IMR-90 (cell line): ENCODE results near the gene COX6A1. TPM values are rescaled to one million over a fixed set of nuclear protein-coding genes. Genes with fewer than 3 reads are reported as not detected.

Experiments used
- ATAC-seq: fragments of 200-7000 bp; cut with Tn5 transposase; 2 replicates; pipeline ENCODE4 v1.9.1; 2020; ENCODE audit warnings: low read depth, mild to moderate bottlenecking, moderate library complexity
- BruUV-seq: library from RNA; stranded (reverse); fragments of 400-500 nt; replicated peaks from 2 replicates; lab custom pipeline; 2021; lab: Mats Ljungman, UMichigan
- CTCF ChIA-PET: fragments of 300-600 bp; formaldehyde crosslinking; extraction: SDS; loops from one replicate; lab custom pipeline; 2021; ENCODE audit warnings: antibody characterized with exemption; lab: Yijun Ruan, JAX
- POLR2A ChIA-PET: fragments of 300-600 bp; sonication (Branson Sonifier 250); formaldehyde crosslinking; loops from one replicate; lab custom pipeline; 2022; ENCODE audit warnings: antibody characterized with exemption; ENCODE audit not compliant: unreplicated experiment; lab: Charles Lee
- DNase-seq: peaks from one replicate; pipeline ENCODE4 v3.0.0; 2013
- H2AFZ ChIP-seq: replicated peaks from 2 replicates; pipeline ENCODE3; 2013; ENCODE audit warnings: low read length, mild to moderate bottlenecking; ENCODE audit not compliant: poor library complexity
- H2AK5ac ChIP-seq: 2 replicates; pipeline ENCODE4 v1.6.1; 2013; ENCODE audit warnings: low read depth, low read length, inconsistent platforms
- H2AK9ac ChIP-seq: replicated peaks from 2 replicates; pipeline ENCODE3; 2013; ENCODE audit warnings: mild to moderate bottlenecking, low read depth, low read length, moderate library complexity; ENCODE audit not compliant: poor library complexity
- H2BK120ac ChIP-seq: 2 replicates; pipeline ENCODE4 v1.6.1; 2013; ENCODE audit warnings: low read depth, low read length, inconsistent platforms
- H2BK15ac ChIP-seq: 3 replicates; pipeline ENCODE4 v1.6.1; 2013; ENCODE audit warnings: low read depth, low read length, inconsistent platforms
- H2BK20ac ChIP-seq: 2 replicates; pipeline ENCODE4 v1.6.1; 2013; ENCODE audit warnings: low read depth, mild to moderate bottlenecking, inconsistent platforms, low read length, moderate library complexity
- H2BK5ac ChIP-seq: 2 replicates; pipeline ENCODE4 v1.6.1; 2013; ENCODE audit warnings: mild to moderate bottlenecking, low read depth, low read length, inconsistent platforms; ENCODE audit not compliant: poor library complexity, severe bottlenecking
- H3K14ac ChIP-seq: replicated peaks from 2 replicates; pipeline ENCODE4 v1.6.1; 2013; ENCODE audit warnings: low read depth, low read length, inconsistent platforms
- H3K18ac ChIP-seq: 2 replicates; pipeline ENCODE4 v1.6.1; 2013; ENCODE audit warnings: low read depth, low read length, control low read depth
- H3K23ac ChIP-seq: 2 replicates; pipeline ENCODE4 v1.6.1; 2013; ENCODE audit warnings: low read depth, low read length, inconsistent platforms
- H3K27ac ChIP-seq: 2 replicates; pipeline ENCODE4 v1.5.1; 2013; ENCODE audit warnings: mild to moderate bottlenecking, control low read depth, low read length; ENCODE audit not compliant: insufficient read depth
- H3K27me3 ChIP-seq: 2 replicates; pipeline ENCODE4 v1.6.1; 2013; ENCODE audit warnings: low read length; ENCODE audit not compliant: control insufficient read depth, insufficient read depth
- H3K36me3 ChIP-seq: 2 replicates; pipeline ENCODE4 v1.6.1; 2013; ENCODE audit warnings: low read length, mixed read lengths; ENCODE audit not compliant: control insufficient read depth, insufficient read depth
- H3K4ac ChIP-seq: 2 replicates; pipeline ENCODE4 v1.6.1; 2013; ENCODE audit warnings: low read depth, low read length, inconsistent platforms
- H3K4me1 ChIP-seq: 2 replicates; pipeline ENCODE4 v1.6.1; 2013; ENCODE audit warnings: low read length, mixed read lengths; ENCODE audit not compliant: control insufficient read depth, insufficient read depth
- H3K4me2 ChIP-seq: 2 replicates; pipeline ENCODE4 v1.6.1; 2013; ENCODE audit warnings: low read depth, mild to moderate bottlenecking, control low read depth, low read length, moderate library complexity
- H3K4me3 ChIP-seq: 2 replicates; pipeline ENCODE4 v1.5.1; 2013; ENCODE audit warnings: low read depth, mild to moderate bottlenecking, control low read depth, low read length, moderate library complexity; ENCODE audit not compliant: insufficient read depth
- H3K56ac ChIP-seq: 2 replicates; pipeline ENCODE4 v1.6.1; 2013; ENCODE audit warnings: low read length, inconsistent platforms; ENCODE audit not compliant: insufficient read depth; ENCODE audit errors: extremely low read depth
- H3K79me1 ChIP-seq, 2 experiments: 2 replicates each; pipeline ENCODE4 v1.6.1; 2013; ENCODE audit warnings: low read length in 2 of 2, inconsistent platforms in 1 of 2, low read depth in 1 of 2
- H3K9ac ChIP-seq: 2 replicates; pipeline ENCODE4 v1.6.1; 2013; ENCODE audit warnings: low read depth, low read length, control low read depth
- H3K9me1 ChIP-seq: 2 replicates; pipeline ENCODE4 v1.6.1; 2013; ENCODE audit warnings: low read length, inconsistent platforms; ENCODE audit not compliant: insufficient read depth
- H3K9me3 ChIP-seq: 2 replicates; pipeline ENCODE4 v1.6.1; 2013; ENCODE audit warnings: low read length; ENCODE audit not compliant: control insufficient read depth, insufficient read depth
- H4K20me1 ChIP-seq: 2 replicates; pipeline ENCODE4 v1.6.1; 2013; ENCODE audit warnings: low read length, inconsistent platforms; ENCODE audit not compliant: insufficient read depth
- H4K5ac ChIP-seq: 2 replicates; pipeline ENCODE4 v1.6.1; 2013; ENCODE audit warnings: mild to moderate bottlenecking, low read depth, low read length, control low read depth
- H4K8ac ChIP-seq, 2 experiments: 2 replicates each; pipeline ENCODE4 v1.6.1; 2013; ENCODE audit warnings: low read depth in 2 of 2, low read length in 2 of 2, control low read depth in 1 of 2, inconsistent platforms in 1 of 2
- H4K91ac ChIP-seq: 2 replicates; pipeline ENCODE4 v1.6.1; 2013; ENCODE audit warnings: low read depth, low read length, inconsistent platforms; ENCODE audit not compliant: insufficient read depth
- CHD1 ChIP-seq: IDR thresholded peaks from 2 replicates; pipeline ENCODE4 v1.6.1; 2012; ENCODE audit warnings: low read depth, low read length, improper control_type of control experiment
- WGBS, 2 experiments: methylation state at CpG; one replicate each; pipeline versions ENCODE4 v1.1.5 to v1.1.7; 2013; ENCODE audit warnings: missing lambda C conversion rate in 2 of 2; ENCODE audit not compliant: insufficient read length in 1 of 2; ENCODE audit errors: extremely low coverage in 2 of 2; 5-methylcytosine and 5-hydroxymethylcytosine counted together
- dilution Hi-C: fragments of 300-500 bp; cut with HindIII; formaldehyde crosslinking; loops from one replicate; pipeline ENCODE4 v1.14.3; 2018; ENCODE audit warnings: low sequenced_read_pairs; ENCODE audit not compliant: unreplicated experiment
- in situ Hi-C: fragments of 300-500 bp; cut with MboI; formaldehyde crosslinking; loops from 3 replicates; pipeline ENCODE4 v1.14.3; 2019; ENCODE audit warnings: low sequenced_read_pairs, inconsistent platforms, mixed read lengths
- intact Hi-C: fragments of 100-400 bp; cut with micrococcal nuclease; formaldehyde crosslinking; loops from 2 replicates; pipeline ENCODE4 v1.10.0; 2022
- polyA plus RNA-seq, 3 experiments: library from polyadenylated mRNA; depleted of rRNA; stranded (reverse); fragments of >200 nt; gene quantifications; 2 replicates each; pipeline ENCODE4 v1.2.3, GENCODE V29; 2012; ENCODE audit warnings: low replicate concordance in 1 of 3
- total RNA-seq: library from RNA; depleted of rRNA; stranded (reverse); fragments of >200 nt; gene quantifications from 2 replicates; pipeline ENCODE4 v1.2.3, GENCODE V29; 2012
- TF ChIP-seq, protein P1 (sequence below): fragments of 150-350 bp; IDR thresholded peaks from 2 replicates; pipeline ENCODE4 v1.6.1; 2017; ENCODE audit warnings: mild to moderate bottlenecking, antibody characterized with exemption, low read length, low read depth

The COX6A1 gene
- total and polyA plus RNA-seq, 2 of the 4 experiments (the other 2 are of a cell fraction): 396 to 541 TPM

DNA sequence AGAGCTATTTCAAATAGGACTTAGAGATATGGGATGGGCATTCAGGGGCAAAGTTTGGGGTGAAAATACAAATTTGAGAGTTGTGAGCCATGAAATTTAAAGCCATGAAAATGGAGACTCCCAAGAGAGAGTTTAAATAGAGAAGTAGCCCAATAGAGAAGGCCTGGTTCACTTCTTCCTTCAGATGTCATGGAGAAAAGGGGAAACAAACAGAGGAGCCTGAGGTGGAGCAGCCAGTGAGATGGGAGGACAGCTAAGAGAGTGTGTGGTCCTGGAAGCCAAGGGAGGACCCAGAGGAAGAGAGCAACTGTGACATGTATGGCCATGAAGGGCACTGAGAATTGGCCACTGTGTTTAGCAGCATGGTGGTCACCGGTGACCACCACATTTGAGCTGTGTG lies 45.7 kb downstream of the COX6A1 start:
- no peak overlapping the region for H3K27ac ChIP-seq
- H4K20me1 ChIP-seq: no peaks in the 10 kb centered on the region
- no peak overlapping the region for H4K91ac ChIP-seq
- DNase-seq (no peak), ATAC-seq (no peak)
- CTCF ChIA-PET: no interaction called here
- no peak overlapping the region for H4K5ac ChIP-seq
- no peak overlapping the region for H3K23ac ChIP-seq
- H4K8ac ChIP-seq: no peak overlapping the region
- H2BK15ac ChIP-seq: no peak overlapping the region
- WGBS, 2 experiments: 100% methylated on average over 1 of the region's 1 CpG; no CpG with 5 or more reads in 1 of the 2 experiments
- dilution Hi-C loops: no loop called here
- H3K27me3 ChIP-seq: no peaks in the 10 kb centered on the region
- H2AK9ac ChIP-seq: no peak overlapping the region
- peaks cover 14 to 25% of the 10 kb centered on the region in 2 experiments for H3K79me1 ChIP-seq
- no peak for TF ChIP-seq CHD1
- TF ChIP-seq, protein P1, sequence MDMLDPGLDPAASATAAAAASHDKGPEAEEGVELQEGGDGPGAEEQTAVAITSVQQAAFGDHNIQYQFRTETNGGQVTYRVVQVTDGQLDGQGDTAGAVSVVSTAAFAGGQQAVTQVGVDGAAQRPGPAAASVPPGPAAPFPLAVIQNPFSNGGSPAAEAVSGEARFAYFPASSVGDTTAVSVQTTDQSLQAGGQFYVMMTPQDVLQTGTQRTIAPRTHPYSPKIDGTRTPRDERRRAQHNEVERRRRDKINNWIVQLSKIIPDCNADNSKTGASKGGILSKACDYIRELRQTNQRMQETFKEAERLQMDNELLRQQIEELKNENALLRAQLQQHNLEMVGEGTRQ: no peak
- no peak overlapping the region for H2BK5ac ChIP-seq
- H3K18ac ChIP-seq: no peak overlapping the region
- H3K14ac ChIP-seq: no peak overlapping the region
- intact Hi-C loops: no loop called here
- peaks cover 4% of the 10 kb centered on the region; the same call in 1 of the 2 replicates for H3K9me1 ChIP-seq
- no peak overlapping the region for H3K9ac ChIP-seq
- no peaks in the 10 kb centered on the region for H3K4me1 ChIP-seq
- no TSS peak for BruUV-seq
- peaks cover 8% of the 10 kb centered on the region for H3K36me3 ChIP-seq
- no peak overlapping the region for H3K4ac ChIP-seq
- H3K4me2 ChIP-seq: no peak overlapping the region
- no peak overlapping the region for H3K4me3 ChIP-seq
- H3K9me3 ChIP-seq: no peaks in the 10 kb centered on the region
- H3K56ac ChIP-seq: no peak overlapping the region
- POLR2A ChIA-PET: interaction anchor here (0.6 kb wide), 1 partner anchor 24 kb away, joined by 3 read pairs; no protein-coding TSS in a partner anchor
- H2AK5ac ChIP-seq: no peak overlapping the region
- H2AFZ ChIP-seq: no peak overlapping the region
- no peak overlapping the region for H2BK120ac ChIP-seq
- in situ Hi-C loops: no loop called here
- H2BK20ac ChIP-seq: no peak overlapping the region
